HFFc6 (cell line): ENCODE data around the gene METAP2. TPM values are rescaled to one million over a fixed set of nuclear protein-coding genes. Genes with fewer than 3 reads are reported as not detected.
"Not testable (repeated sequence)": the region's sequence is repeated elsewhere in the genome, so short reads cannot be mapped to it uniquely, and the experiment has no call there.

Experiments used
- DNase-seq: peaks from one replicate; pipeline ENCODE4 v3.0.0-alpha.2; 2018
- H3K27ac Mint-ChIP-seq: 2 replicates; pipeline ENCODE4 v1.8.0; 2020; ENCODE audit warnings: mild to moderate bottlenecking, mixed read lengths
- H3K27me3 Mint-ChIP-seq: 2 replicates; pipeline ENCODE4 v1.8.0; 2021; ENCODE audit warnings: mild to moderate bottlenecking, moderate library complexity, mixed read lengths; ENCODE audit not compliant: insufficient read depth
- H3K36me3 Mint-ChIP-seq: 2 replicates; pipeline ENCODE4 v1.8.0; 2021; ENCODE audit warnings: low read depth, mixed read lengths
- H3K4me1 Mint-ChIP-seq: 2 replicates; pipeline ENCODE4 v1.8.0; 2020; ENCODE audit warnings: low read depth, mixed read lengths
- H3K4me3 Mint-ChIP-seq: 2 replicates; pipeline ENCODE4 v1.8.0; 2020; ENCODE audit warnings: mild to moderate bottlenecking, moderate library complexity, mixed read lengths
- H3K9me3 Mint-ChIP-seq: 2 replicates; pipeline ENCODE4 v1.8.0; 2020; ENCODE audit warnings: mild to moderate bottlenecking, mixed read lengths
- total RNA-seq, 6 experiments: library from RNA; stranded (reverse); fragmentation: NEBNext Ultra II Directional; extraction: Animal tissue kit (Norgen Biotek cat#: 25700); gene quantifications; 2 replicates in 1 of 6; 3 replicates in 5 of 6; pipeline ENCODE4 v1.2.3, GENCODE V29; 2021
- TF ChIP-seq, protein P1 (sequence below): fragments of 200-600 bp; sonication (generic); IDR thresholded peaks from 2 replicates; pipeline ENCODE4 v1.5.0; 2021; ENCODE audit warnings: antibody characterized with exemption, mild to moderate bottlenecking

The METAP2 gene
- total RNA-seq, 6 experiments from 2014 or later = 72.3 to 85.8 (median 79.0) TPM

DNA sequence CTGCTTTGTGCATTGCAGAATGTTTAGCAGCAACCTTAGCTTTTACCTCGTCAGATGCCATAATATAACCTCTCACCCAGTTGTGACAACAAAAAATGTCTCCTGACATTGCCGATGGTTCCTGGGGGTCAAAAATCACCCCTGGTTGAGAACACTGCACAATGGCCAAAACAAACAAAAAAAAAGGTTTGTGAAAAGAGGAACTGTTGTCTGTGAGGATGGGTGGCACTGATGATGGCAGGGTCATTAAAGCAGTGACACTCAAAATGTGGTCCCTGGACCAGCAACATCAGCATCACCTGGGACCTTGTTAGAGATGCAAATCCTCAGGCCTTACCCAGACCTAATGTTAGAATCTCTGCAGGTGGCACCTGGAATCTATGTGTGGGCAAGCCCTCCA is 36.4 kb upstream of the METAP2 start:
- H3K4me1 Mint-ChIP-seq = no peaks in the 10 kb centered on the region
- H3K36me3 Mint-ChIP-seq = no peaks in the 10 kb centered on the region
- H3K27me3 Mint-ChIP-seq = peaks cover 19% of the 10 kb centered on the region
- no peak for DNase-seq
- TF ChIP-seq, protein P1, sequence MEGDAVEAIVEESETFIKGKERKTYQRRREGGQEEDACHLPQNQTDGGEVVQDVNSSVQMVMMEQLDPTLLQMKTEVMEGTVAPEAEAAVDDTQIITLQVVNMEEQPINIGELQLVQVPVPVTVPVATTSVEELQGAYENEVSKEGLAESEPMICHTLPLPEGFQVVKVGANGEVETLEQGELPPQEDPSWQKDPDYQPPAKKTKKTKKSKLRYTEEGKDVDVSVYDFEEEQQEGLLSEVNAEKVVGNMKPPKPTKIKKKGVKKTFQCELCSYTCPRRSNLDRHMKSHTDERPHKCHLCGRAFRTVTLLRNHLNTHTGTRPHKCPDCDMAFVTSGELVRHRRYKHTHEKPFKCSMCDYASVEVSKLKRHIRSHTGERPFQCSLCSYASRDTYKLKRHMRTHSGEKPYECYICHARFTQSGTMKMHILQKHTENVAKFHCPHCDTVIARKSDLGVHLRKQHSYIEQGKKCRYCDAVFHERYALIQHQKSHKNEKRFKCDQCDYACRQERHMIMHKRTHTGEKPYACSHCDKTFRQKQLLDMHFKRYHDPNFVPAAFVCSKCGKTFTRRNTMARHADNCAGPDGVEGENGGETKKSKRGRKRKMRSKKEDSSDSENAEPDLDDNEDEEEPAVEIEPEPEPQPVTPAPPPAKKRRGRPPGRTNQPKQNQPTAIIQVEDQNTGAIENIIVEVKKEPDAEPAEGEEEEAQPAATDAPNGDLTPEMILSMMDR = no peak
- no peak overlapping the region for H3K27ac Mint-ChIP-seq
- H3K4me3 Mint-ChIP-seq = no peak overlapping the region
- H3K9me3 Mint-ChIP-seq = no peaks in the 10 kb centered on the region

DNA sequence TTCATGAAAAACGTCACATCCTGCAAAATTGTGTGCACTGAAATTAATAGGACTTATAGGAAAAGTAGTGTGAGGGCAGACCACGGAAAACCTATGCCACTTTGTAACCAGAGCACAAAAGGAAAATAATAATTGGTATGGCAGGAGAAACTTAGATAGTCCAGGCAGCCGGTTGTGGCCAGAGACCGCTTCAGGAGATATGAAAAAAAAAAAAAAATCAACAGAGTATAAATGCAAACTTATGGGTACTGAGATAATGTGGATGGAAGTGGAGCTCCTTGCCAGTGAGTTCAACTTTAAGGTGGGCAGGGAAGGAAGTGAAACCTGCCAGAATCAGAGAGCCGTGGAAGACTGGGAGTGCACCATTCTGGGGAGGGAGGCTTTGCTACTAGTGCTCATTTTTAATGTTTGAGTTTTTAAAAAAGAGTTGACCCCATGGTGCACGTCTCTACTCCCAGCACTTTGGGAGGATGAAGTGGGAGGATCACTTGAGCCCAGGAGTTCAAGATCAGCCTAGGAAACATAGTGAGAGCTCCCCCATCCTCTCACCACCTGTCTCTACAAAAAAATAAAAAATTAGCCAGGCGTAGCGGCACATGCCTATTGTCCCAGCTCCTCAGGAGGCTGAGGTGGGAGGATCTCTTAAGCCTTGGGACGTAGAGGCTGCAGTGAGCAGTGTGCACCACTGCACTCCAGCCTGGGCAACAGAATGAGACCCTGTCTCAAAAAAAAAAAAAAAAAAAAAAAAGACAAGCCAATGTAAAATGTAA is 34.3 kb upstream of the METAP2 start:
- Mint-ChIP-seq H3K27ac (no peak overlapping the region), H3K9me3 (no peaks in the 10 kb centered on the region), H3K4me3 (no peak overlapping the region), H3K4me1 (no peaks in the 10 kb centered on the region), H3K36me3 (no peaks in the 10 kb centered on the region), H3K27me3 (peaks cover 23% of the 10 kb centered on the region)
- no peak for DNase-seq
- TF ChIP-seq, protein P1 = no peak

DNA sequence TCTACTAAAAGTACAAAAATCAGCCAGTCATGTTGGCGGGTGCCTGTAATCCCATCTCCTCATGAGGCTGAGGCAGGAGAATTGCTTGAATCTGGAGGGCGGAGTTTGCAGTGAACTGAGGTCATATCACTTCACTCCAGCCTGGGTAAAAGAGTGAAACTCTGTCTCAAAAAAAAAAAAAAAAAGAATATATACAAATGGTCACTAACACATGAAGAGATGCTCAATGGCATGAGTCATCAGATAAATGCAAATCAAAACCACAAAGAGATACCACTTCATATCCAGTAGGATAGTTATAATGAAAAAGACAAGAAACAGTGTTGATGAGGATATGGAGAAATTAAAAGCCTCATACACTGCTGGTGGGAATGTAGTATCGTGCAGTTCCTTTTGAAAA is 33.6 kb upstream of the METAP2 start:
- no peak overlapping the region for H3K4me3 Mint-ChIP-seq
- no peaks in the 10 kb centered on the region for H3K9me3 Mint-ChIP-seq
- no peak for DNase-seq
- TF ChIP-seq, protein P1 = no peak
- H3K36me3 Mint-ChIP-seq = no peaks in the 10 kb centered on the region
- no peak overlapping the region for H3K27ac Mint-ChIP-seq
- peaks cover 22% of the 10 kb centered on the region for H3K27me3 Mint-ChIP-seq
- no peaks in the 10 kb centered on the region for H3K4me1 Mint-ChIP-seq

DNA sequence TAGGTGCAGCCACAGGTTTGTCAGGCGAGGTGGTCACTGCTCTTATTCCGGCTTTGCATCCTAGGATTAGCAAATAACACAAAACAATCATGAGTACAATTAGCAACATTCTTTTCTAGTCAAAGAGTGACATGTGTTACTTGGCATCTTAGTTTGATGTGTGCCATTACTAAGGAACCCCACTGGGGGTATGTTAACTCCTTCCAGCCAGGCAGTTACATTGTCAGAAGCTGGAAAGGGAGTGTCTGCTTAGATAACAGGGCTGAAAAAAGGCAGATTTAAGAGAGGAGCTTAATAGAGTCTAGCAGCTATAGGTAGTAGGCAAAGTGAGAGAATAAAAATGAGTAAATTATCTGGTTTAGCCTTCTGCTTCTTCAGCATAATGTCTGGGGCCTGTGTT is 30.5 kb upstream of the METAP2 start:
- Mint-ChIP-seq H3K4me1 (no peaks in the 10 kb centered on the region), H3K9me3 (no peaks in the 10 kb centered on the region), H3K36me3 (no peaks in the 10 kb centered on the region), H3K27me3 (peaks cover 25% of the 10 kb centered on the region), H3K4me3 (no peak overlapping the region), H3K27ac (no peak overlapping the region)
- DNase-seq = no peak
- TF ChIP-seq, protein P1 = no peak

DNA sequence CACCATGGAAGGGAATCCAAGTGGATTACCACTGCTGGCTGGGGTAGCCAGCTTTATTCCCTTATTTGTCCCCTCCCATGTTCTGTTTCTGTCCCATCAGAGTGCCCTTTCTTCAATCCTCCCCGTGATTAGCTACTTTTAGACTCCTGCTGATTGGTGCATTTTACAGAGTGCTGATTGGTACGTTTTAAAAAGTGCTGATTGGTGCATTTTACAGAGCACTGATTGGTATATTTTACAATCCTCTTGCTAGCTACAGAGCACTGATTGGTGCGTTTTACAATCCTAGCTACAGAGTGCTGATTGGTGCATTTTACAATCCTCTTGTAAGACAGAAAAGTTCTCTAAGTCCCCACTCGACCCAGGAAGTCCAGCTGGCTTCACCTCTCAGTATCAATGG is 28.9 kb upstream of the METAP2 start:
- H3K4me3 Mint-ChIP-seq, H3K36me3 Mint-ChIP-seq, DNase-seq: not testable (repeated sequence)

DNA sequence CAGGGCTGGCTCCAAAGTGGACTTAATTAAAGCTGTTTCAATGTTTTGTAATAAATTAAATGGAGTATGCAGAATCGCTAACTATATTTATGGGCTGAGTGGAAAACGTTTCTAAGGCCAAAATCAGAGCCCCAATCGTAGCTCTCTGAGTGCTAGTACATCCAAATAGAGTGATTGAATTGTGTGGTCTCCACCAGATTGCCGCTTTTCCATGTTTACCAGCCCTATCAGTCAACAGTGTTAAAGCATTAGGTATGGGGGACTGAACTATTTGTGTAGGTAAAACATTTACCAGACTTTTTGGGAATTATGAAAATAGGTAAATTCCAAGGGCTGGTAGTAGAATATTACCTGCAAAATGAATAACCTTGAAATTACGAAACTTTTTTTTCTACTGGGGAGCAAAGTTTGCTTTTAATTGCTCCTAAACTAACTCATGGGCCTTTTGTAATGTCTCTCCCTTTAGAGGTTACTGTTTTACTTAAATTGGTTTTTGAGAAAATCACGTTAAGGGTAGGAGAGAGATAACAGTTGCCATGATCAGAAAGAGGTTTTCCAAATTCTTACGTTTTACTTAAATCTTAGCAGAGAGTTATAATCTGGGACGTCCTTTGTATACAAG is 28.0 kb upstream of the METAP2 start:
- Mint-ChIP-seq H3K36me3 (no peaks in the 10 kb centered on the region), H3K4me3 (no peak overlapping the region), H3K4me1 (no peaks in the 10 kb centered on the region), H3K27me3 (peaks cover 32% of the 10 kb centered on the region), H3K27ac (no peak overlapping the region), H3K9me3 (no peaks in the 10 kb centered on the region)
- DNase-seq = no peak
- TF ChIP-seq, protein P1 = no peak

More for the DNA sequence above, 28.9 kb upstream of the METAP2 start:
- not testable (repeated sequence) for H3K4me1 Mint-ChIP-seq, H3K27ac Mint-ChIP-seq, H3K9me3 Mint-ChIP-seq
- H3K27me3 Mint-ChIP-seq = peaks cover 35% of the 10 kb centered on the region
